Measurements from ENCODE around the gene SPRYD4.
"Not testable (repeated sequence)": the region's sequence is repeated elsewhere in the genome, so short reads cannot be mapped to it uniquely, and the experiment has no call there.

Gene SPRYD4

DNA sequence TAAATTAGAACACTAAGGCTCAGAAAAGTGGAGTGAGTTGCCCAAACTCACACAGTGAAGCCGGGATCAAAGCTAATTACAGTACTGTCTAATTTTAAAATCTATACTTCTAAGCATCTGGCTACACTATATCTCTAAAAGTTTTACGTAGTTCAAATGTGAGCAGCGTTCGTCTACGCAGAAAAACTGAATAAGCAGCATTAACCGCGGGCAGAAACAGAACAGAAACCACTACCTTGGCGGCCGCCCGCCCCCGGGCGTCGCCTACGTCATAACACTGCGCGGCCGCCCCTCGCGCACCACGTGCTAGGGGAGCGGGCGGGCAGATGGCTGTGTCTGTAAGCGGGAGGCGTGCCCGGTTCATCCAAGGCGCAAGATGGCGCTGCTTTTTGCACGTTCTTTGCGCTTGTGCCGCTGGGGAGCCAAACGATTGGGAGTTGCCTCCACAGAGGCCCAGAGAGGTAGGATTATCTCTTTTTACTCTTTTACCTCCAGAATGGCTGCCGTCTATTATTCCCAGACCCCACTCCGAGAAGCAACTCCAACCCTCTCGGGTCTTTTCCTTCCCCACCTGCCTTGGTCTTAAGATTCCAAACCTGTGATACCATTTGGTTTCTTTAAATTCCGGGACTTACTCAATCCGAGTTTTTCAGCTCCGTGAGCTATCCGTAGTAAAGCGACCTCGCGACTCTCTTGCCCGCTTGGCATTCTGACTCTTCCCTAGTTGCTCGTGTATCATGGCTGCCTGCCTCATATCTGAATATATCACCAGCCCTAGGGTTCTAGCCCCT is at the start of gene SPRYD4:
Gene SPRYD4 (plus strand): TSS at position 363 of the 791 bp plus-strand sequence. CDS start 14 bp downstream, at position 377.
- peak; percentile 96 for DNase-seq (ENCODE audit: low spot score)

DNA sequence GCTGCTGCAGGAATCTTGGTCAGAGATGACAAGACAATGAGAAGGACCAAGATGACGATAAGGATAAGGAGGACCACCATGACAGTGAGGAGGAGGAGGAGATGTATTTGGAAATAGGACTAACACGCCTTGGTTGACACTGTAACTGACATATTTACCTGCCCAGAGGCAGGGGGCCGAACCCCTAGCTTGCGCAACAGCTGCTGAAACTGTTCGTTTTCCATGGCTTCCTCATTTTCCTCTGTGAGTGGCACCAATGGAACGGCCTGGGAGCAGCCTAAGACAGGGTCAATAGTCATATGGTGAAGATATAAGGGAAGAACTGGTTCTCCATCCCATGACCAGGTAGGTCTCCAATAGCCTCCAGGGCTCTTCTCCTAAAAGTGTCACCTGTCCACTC is 48.0 kb upstream of the SPRYD4 start:
- no peak for DNase-seq (ENCODE audit: low spot score)

DNA sequence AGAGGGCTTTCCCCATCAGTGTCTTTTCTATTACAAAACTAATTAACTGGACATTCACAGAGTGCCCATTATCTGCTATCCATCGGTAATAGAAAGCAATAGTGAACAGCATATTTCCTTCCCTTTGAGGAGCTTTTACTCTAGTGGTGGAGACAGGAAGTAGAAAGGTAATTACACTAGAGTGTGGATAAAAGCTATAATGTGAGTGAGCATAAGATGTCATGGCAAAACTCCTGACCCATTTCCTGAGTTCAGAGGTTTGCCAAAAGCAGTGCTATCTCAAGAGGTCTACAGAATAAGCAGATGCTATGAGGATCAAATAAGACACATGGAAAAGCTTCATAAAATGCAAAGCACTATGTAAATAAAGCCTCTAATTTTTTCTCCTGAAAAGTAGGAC is 43.2 kb upstream of the SPRYD4 start:
- DNase-seq (ENCODE audit: low spot score), result no peak

DNA sequence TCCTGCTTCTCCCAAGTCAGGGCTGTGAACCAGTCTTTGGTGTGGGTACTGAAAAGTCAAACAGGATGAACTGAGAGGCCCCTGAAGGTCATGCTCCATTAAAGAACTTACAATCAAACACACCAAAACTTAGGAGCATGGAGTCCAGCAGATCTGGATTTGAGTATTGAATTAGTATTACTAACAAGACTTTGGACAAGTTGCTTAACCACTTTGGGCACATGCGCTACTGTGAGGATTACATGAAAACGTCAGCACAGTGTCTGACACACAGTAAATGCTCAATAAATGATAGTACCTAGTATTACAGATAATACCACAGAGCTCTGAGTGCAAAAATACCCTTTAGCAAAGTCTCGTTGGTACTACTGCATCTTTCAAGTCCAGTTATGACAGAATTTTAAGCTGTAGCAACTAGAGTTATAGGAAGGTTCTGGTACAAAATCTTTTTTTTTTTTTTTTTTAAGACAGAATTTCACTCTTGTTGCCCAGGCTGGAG is 42.4 kb upstream of the SPRYD4 start:
- no peak for DNase-seq (ENCODE audit: low spot score)

DNA sequence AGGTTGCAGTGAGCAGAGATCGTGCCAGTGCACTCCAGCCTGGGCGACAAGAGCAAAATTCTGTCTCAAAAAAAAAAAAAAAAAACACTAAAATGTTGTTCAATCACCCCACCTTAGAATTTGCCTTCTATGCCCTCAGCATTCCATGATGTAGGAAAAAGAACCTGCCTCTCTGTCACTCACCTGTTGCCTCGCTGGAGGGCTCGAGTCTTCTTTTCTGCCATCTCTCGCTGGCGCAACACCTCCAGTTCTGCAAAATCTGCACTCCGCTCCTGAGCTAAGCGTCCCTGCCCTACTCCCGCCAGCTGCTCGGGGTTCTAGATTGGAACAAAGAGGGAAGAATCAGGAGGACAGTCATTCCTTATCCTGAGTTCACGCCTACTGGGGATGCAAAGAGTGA is 37.1 kb upstream of the SPRYD4 start:
- no peak for DNase-seq (ENCODE audit: low spot score)

DNA sequence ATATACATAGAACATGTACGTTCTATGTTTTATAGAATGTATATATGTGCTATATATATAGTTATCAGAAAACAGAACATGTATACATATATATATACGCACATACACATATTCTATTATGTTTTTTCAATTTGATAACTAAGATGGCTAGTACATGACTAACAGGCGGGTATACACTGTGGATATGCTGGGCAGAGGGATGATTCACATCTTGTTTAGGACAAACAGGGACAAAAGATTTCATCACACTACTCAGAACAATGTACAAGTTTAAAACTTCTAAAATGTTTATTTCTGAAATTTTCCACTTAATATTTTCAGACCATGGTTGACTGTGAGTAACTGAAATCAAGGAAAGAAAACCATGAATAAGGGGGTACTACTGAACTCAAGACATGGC is 36.5 kb upstream of the SPRYD4 start:
- no peak for DNase-seq (ENCODE audit: low spot score)

DNA sequence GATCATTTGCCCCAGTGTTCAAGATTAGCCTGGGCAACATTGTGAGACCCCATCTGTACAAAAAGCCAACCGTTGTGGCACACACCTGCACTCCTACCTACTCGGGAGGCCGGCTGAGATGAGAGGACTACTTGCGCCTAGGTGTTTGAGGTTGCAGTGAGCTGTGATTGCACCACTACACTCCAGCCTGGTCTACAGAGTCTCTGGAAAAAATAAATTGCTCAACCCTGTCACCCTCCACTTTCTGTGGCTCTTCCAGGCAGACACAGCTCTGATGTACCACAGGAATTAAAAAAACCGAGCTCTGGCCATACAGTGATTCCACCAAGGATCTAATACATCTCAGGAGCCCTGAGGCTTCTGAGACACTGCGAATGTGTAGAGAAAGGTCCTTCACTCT is 33.5 kb upstream of the SPRYD4 start:
- DNase-seq (ENCODE audit: low spot score), result no peak

DNA sequence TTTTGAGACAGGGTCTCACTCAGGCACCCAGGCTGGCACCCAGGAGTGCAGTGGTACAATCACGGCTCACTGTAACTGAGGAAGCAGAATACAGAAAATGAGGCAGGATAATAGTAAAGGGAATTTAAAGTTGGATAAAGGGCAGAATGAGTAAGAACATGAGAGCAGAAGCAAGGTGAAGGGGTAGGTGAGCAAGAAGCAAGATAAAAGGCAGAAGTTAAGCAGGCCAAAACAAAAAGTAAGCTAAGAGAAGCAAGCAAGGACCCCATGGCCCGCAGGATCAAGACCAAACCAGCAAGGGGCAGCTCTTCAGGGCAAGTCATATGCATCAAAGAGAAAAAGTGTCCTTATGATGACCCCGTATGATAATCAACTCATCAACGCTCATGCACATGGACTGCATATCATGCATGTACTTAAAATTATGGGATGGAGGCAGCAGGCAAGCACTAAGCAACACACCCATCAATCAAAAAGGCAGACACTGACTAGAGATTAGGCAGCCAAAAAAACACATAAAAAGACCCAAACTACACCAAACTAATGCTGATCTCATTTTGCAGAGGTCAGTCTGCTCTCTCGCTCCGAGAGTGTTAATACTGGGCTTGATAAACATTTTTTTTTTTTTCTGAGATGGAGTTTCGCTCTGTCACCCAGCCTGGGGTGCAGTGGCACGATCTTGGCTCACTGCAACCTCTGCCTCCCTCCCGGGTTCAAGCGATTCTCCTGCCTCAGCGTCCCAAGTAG is 30.8 kb upstream of the SPRYD4 start:
- DNase-seq (ENCODE audit: low spot score), result no peak

DNA sequence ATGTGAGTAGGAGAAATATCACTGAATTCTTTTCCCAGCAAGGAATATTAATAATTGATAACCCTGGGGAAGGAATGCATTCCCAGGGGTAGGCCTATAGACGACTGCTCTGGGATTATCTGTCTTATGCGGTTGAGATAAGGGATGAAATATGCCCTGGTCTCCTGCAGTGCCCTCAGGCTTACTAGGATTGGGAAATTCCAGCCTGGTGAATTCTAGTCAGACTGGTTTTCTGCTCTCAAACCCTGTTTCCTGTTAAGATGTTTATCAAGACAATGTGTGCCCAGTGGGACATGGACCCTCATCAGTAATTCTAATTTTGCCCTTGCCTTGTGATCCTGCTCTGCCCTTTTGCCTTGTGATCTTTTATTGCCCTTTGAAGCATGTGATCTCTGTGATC is 25.2 kb upstream of the SPRYD4 start:
- not testable (repeated sequence) for DNase-seq (ENCODE audit: low spot score)

DNA sequence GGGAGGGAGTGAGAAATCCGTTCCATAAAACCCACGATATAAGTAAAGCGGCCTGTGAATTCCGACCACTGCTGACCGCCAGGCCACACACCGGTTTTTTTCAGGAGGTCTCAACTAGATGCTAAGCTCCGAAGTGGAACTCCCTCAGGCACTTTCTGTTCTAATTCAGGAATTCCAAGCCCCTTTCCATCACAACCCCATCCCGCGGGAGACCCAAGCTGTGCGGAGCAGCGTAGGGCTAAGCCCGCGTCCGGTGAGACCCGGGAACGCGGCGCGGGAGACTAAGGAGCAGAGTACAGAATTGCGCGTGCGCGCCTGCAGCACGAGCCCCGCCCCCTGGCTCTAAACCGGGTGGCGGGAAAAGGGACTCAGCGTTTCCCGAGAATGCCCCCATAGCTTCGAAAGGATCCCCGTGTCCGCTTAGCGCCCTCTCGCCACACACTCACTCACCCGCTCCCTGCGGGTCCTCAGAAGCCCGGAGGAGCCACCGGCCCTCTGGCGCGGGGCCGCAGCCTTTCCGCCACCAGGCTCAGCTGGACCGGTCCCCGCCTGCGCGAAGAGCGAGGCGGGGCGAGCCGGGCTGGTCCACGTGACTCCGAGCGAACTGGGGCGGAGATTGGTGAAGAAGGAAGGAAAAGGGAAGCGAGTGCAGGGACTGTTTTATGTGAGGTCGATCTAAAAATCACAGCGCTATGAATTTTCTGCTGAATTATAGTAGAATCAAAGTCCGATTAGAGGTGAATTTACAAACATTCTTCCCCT is 19.3 kb upstream of the SPRYD4 start, which contains the start of gene TIMELESS:
Gene TIMELESS (minus strand): TSS at position 567 of the 762 bp plus-strand sequence. CDS start 15,256 bp downstream, outside the sequence.
- DNase-seq (ENCODE audit: low spot score), result peak; percentile 96

DNA sequence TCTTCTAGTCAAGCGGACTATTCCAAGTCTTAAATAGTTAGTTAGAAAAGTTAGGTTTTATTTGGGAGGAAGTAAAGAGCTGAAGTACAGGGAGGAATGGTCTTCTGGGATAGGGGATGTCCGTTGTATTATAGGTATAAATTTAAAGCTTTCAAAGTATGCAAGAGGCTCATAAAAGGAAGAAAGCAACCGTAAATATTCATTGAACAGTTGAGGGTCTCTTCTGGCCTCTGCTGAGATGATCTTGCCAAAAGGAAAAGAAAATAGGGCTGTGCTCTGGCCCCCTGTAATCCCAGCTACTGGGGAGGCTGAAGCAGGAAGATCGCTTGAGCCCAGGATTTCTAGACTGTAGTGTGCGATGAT is 18.8 kb upstream of the SPRYD4 start:
- DNase-seq (ENCODE audit: low spot score), result no peak

DNA sequence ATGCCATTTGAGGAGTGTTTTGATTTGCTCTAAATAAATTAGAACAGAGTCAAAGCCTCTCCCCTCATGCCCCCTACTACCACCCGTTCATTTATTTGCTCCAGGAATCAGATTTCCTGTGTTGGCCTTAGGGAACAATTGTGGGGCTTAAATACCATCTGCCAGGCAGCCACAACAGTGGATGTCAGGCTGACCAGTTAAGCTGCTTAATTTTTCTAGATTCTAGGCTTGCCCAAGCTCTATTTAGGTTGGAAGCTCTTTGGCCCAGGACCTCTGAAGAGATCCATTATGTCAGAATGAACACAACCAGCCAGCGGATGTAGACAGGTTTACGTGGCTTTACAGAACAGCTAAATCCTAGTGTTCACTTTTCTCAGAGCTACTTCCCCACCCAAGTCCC is 18.1 kb upstream of the SPRYD4 start:
- no peak for DNase-seq (ENCODE audit: low spot score)

DNA sequence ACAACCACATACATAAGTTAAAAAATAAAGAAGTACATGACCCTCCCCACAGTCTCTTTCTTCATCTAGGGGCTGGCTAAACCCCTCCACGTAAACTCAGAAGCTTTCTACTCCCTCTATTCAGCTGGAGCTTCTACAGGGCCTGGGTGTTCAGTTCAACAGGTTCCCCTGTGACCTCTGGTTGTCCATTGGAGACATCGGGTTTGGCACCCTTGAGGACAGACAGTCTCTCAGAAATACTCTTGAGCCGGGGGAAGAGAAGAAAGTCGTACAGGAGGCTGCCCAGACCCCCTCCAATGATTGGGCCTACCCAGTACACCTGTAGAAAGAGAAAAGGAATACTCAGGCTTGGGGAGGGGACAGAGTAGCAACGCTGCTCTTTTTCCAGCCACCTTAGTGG is 17.2 kb upstream of the SPRYD4 start:
- no peak for DNase-seq (ENCODE audit: low spot score)

DNA sequence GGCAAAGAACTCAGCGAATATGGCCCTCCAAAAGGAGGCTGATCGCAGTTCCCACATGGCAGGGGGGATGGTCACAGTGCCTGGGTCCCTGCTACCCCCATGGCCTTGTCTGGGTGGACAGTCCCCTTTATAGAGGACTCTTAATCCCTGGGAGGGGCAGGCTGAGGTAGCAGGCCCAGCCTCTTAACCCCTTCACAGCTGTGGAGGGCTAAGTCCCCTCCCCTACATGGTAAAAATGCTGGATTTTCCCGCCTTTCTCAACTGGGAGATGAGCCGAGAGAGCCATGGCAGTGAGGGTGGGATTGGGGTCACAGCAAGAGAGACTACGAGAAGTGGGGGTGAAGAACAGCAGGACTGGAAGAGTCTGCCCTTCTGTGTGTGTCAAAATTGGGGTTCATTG is 13.8 kb upstream of the SPRYD4 start, which contains the start of gene MIP:
Gene MIP (minus strand): TSS at position 101 of the 400 bp plus-strand sequence. CDS start 44 bp downstream, at position 57.
- DNase-seq (ENCODE audit: low spot score), result no peak

DNA sequence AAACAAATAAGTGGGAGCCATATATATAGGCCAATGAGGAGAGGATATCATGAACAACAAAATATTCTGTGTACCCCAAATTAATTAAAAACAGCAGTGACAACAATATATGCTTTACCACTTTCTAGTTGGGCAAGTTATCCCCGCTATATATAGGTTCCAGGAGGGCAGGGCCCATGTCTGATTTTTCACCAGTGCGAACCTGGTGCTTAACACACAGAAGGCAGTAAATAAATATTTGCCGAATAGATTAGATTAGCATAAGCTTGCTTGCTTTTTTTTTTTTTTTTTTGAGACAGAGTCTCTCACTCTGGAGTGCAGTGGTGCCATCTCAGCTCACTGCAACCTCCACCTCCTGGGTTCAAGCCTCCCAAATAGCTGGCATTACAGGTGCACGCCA is 10.6 kb upstream of the SPRYD4 start:
- no peak for DNase-seq (ENCODE audit: low spot score)

DNA sequence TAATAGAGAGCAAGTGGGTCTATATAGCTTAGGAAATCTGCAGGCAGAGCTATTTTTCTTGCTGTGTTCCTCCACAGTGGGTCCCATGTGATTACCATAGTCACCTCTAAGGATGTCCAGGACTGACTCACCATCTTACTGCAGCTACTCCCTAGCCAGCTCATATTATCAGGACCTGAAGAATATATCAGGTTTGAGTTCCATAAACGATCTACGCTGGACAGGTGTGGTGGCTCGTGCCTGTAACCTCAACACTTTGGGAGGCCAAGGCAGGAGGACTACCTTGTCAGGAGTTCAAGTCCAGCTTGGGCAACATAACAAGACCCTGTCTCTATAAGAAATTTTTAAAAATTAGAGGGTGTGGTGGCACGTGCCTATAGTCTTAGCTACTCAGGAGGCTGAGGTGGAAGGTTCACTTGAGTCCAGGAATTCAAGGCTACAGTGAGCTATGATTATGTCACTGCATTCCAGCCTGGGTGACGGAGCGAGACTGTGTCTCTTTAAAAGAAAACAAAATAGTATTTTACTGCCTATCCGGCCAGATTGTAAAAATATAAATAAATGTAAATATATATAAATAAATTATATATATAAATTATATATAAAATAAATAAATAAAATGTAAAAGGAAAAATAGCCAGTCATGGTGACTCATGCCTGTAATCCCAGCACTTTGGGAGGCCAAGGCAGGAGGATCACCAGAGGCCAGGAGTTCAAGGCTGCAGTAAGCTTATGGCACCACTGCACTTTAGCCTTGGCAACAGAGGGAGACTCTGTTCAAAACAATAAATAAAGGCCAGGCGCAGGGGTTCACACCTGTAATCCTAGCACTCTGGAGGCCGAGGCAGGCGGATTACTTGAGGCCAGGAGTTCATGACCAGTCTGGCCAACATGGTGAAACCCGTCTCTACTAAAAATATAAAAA is 6.9 kb upstream of the SPRYD4 start:
- DNase-seq (ENCODE audit: low spot score), result peak; percentile 33

DNA sequence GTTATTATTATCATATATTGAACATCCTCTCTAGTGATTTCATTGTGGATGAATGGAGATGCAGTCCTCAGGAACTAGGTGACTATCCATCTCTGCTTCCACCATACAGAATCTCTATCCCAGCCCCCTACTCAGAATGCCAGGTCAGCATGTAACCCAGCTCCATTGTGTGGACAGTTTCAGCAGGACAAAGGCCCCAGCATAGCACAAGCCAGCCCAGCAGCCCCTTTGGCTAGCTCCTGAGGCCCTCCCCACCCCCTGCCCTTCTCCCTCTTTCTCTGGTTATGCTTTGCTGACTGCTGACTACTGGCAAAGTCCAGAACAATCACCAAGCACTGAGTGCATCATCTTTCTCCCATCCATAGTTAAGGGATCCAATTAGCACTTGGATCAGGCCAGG is 5.8 kb upstream of the SPRYD4 start:
- no peak for DNase-seq (ENCODE audit: low spot score)

DNA sequence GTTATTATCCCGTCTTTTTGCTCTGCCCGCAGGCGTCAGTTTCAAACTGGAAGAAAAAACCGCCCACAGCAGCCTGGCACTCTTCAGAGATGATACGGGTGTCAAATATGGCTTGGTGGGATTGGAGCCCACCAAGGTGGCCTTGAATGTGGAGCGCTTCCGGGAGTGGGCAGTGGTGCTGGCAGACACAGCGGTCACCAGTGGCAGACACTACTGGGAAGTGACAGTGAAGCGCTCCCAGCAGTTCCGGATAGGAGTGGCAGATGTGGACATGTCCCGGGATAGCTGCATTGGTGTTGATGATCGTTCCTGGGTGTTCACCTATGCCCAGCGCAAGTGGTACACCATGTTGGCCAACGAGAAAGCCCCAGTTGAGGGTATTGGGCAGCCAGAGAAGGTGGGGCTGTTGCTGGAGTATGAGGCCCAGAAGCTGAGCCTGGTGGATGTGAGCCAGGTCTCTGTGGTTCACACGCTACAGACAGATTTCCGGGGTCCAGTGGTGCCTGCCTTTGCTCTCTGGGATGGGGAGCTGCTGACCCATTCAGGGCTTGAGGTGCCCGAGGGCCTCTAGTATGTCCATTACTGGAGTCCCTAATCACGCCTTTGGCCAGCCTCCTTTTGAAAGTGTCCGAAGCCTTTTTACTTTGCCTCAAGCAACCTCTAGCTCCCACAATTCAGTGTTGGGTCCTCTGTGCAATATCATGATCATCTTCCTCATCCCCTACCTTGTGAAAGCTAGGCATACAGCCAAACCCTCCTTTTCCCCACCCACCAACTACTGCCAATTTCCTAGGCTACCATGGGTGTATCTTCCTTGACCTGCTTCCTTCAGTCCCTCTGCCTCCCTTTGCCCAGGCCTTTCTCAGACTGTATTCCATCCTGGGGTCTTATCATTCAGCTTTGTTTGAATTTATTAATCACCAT is 891 bp downstream of the SPRYD4 start:
- DNase-seq (ENCODE audit: low spot score), result peak; percentile 14

DNA sequence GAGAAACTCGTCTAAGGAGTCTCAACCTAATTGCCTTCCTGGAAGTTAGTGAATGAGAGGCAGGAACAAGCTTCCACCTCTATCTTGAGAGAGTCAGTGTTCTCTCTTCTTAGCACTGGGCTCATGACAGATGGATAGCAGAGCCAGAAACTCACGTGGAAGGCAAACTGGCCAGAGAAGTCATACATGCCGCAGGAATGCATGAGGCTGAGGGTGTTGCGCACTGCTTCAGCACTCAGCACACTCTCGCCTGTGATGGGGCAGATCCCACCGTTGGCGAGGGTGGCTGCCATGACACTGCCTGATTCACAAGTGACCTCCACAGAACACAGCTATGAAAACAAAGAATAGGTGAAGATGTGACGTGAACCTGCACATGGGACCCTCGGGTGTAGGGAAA is 6.0 kb downstream of the SPRYD4 start:
- no peak for DNase-seq (ENCODE audit: low spot score)

DNA sequence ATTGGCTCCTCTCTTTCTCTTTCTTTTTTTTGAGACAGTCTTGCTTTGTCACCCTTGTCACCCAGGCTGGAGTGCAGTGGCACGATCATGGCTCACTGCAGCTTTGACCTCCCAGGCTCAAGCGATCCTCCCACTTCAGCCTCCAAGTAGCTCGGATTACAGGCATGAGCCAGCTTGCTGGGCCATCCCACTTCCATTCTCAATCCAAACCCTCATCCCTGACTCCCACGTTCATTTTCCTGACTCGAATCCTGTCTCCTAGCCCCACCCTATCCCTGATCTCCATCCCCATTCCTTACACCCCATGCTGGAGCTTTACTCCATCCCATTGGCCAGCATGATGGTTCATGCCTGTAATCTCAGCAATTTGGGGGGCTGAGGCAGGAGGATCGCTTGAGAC is 7.8 kb downstream of the SPRYD4 start:
- DNase-seq (ENCODE audit: low spot score), result no peak

Measured in AG08396 (cell line).